IMR-90 (cell line): ENCODE measurements around the gene SHOX. TPM values are rescaled to one million over a fixed set of nuclear protein-coding genes. Genes with fewer than 3 reads are reported as not detected.

ENCODE experiments used
- ATAC-seq: fragments of 200-7000 bp; cut with Tn5 transposase; 2 replicates; pipeline ENCODE4 v1.9.1; 2020; ENCODE audit warnings: low read depth, mild to moderate bottlenecking, moderate library complexity
- BruUV-seq: library from RNA; stranded (reverse); fragments of 400-500 nt; replicated peaks from 2 replicates; lab custom pipeline; 2021; lab: Mats Ljungman, UMichigan
- CTCF ChIA-PET: fragments of 300-600 bp; formaldehyde crosslinking; extraction: SDS; loops from one replicate; lab custom pipeline; 2021; ENCODE audit warnings: antibody characterized with exemption; lab: Yijun Ruan, JAX
- POLR2A ChIA-PET: fragments of 300-600 bp; sonication (Branson Sonifier 250); formaldehyde crosslinking; loops from one replicate; lab custom pipeline; 2022; ENCODE audit warnings: antibody characterized with exemption; ENCODE audit not compliant: unreplicated experiment; lab: Charles Lee
- DNase-seq: peaks from one replicate; pipeline ENCODE4 v3.0.0; 2013
- H2AFZ ChIP-seq: replicated peaks from 2 replicates; pipeline ENCODE3; 2013; ENCODE audit warnings: low read length, mild to moderate bottlenecking; ENCODE audit not compliant: poor library complexity
- H2AK5ac ChIP-seq: 2 replicates; pipeline ENCODE4 v1.6.1; 2013; ENCODE audit warnings: low read depth, low read length, inconsistent platforms
- H2AK9ac ChIP-seq: replicated peaks from 2 replicates; pipeline ENCODE3; 2013; ENCODE audit warnings: mild to moderate bottlenecking, low read depth, low read length, moderate library complexity; ENCODE audit not compliant: poor library complexity
- H2BK120ac ChIP-seq: 2 replicates; pipeline ENCODE4 v1.6.1; 2013; ENCODE audit warnings: low read depth, low read length, inconsistent platforms
- H2BK15ac ChIP-seq: 3 replicates; pipeline ENCODE4 v1.6.1; 2013; ENCODE audit warnings: low read depth, low read length, inconsistent platforms
- H2BK20ac ChIP-seq: 2 replicates; pipeline ENCODE4 v1.6.1; 2013; ENCODE audit warnings: low read depth, mild to moderate bottlenecking, inconsistent platforms, low read length, moderate library complexity
- H2BK5ac ChIP-seq: 2 replicates; pipeline ENCODE4 v1.6.1; 2013; ENCODE audit warnings: mild to moderate bottlenecking, low read depth, low read length, inconsistent platforms; ENCODE audit not compliant: poor library complexity, severe bottlenecking
- H3K14ac ChIP-seq: replicated peaks from 2 replicates; pipeline ENCODE4 v1.6.1; 2013; ENCODE audit warnings: low read depth, low read length, inconsistent platforms
- H3K18ac ChIP-seq: 2 replicates; pipeline ENCODE4 v1.6.1; 2013; ENCODE audit warnings: low read depth, low read length, control low read depth
- H3K23ac ChIP-seq: 2 replicates; pipeline ENCODE4 v1.6.1; 2013; ENCODE audit warnings: low read depth, low read length, inconsistent platforms
- H3K27ac ChIP-seq: 2 replicates; pipeline ENCODE4 v1.5.1; 2013; ENCODE audit warnings: mild to moderate bottlenecking, control low read depth, low read length; ENCODE audit not compliant: insufficient read depth
- H3K27me3 ChIP-seq: 2 replicates; pipeline ENCODE4 v1.6.1; 2013; ENCODE audit warnings: low read length; ENCODE audit not compliant: control insufficient read depth, insufficient read depth
- H3K36me3 ChIP-seq: 2 replicates; pipeline ENCODE4 v1.6.1; 2013; ENCODE audit warnings: low read length, mixed read lengths; ENCODE audit not compliant: control insufficient read depth, insufficient read depth
- H3K4ac ChIP-seq: 2 replicates; pipeline ENCODE4 v1.6.1; 2013; ENCODE audit warnings: low read depth, low read length, inconsistent platforms
- H3K4me1 ChIP-seq: 2 replicates; pipeline ENCODE4 v1.6.1; 2013; ENCODE audit warnings: low read length, mixed read lengths; ENCODE audit not compliant: control insufficient read depth, insufficient read depth
- H3K4me2 ChIP-seq: 2 replicates; pipeline ENCODE4 v1.6.1; 2013; ENCODE audit warnings: low read depth, mild to moderate bottlenecking, control low read depth, low read length, moderate library complexity
- H3K4me3 ChIP-seq: 2 replicates; pipeline ENCODE4 v1.5.1; 2013; ENCODE audit warnings: low read depth, mild to moderate bottlenecking, control low read depth, low read length, moderate library complexity; ENCODE audit not compliant: insufficient read depth
- H3K56ac ChIP-seq: 2 replicates; pipeline ENCODE4 v1.6.1; 2013; ENCODE audit warnings: low read length, inconsistent platforms; ENCODE audit not compliant: insufficient read depth; ENCODE audit errors: extremely low read depth
- H3K79me1 ChIP-seq, 2 experiments: 2 replicates each; pipeline ENCODE4 v1.6.1; 2013; ENCODE audit warnings: low read length in 2 of 2, inconsistent platforms in 1 of 2, low read depth in 1 of 2
- H3K9ac ChIP-seq: 2 replicates; pipeline ENCODE4 v1.6.1; 2013; ENCODE audit warnings: low read depth, low read length, control low read depth
- H3K9me1 ChIP-seq: 2 replicates; pipeline ENCODE4 v1.6.1; 2013; ENCODE audit warnings: low read length, inconsistent platforms; ENCODE audit not compliant: insufficient read depth
- H3K9me3 ChIP-seq: 2 replicates; pipeline ENCODE4 v1.6.1; 2013; ENCODE audit warnings: low read length; ENCODE audit not compliant: control insufficient read depth, insufficient read depth
- H4K20me1 ChIP-seq: 2 replicates; pipeline ENCODE4 v1.6.1; 2013; ENCODE audit warnings: low read length, inconsistent platforms; ENCODE audit not compliant: insufficient read depth
- H4K5ac ChIP-seq: 2 replicates; pipeline ENCODE4 v1.6.1; 2013; ENCODE audit warnings: mild to moderate bottlenecking, low read depth, low read length, control low read depth
- H4K8ac ChIP-seq, 2 experiments: 2 replicates each; pipeline ENCODE4 v1.6.1; 2013; ENCODE audit warnings: low read depth in 2 of 2, low read length in 2 of 2, control low read depth in 1 of 2, inconsistent platforms in 1 of 2
- H4K91ac ChIP-seq: 2 replicates; pipeline ENCODE4 v1.6.1; 2013; ENCODE audit warnings: low read depth, low read length, inconsistent platforms; ENCODE audit not compliant: insufficient read depth
- CHD1 ChIP-seq: IDR thresholded peaks from 2 replicates; pipeline ENCODE4 v1.6.1; 2012; ENCODE audit warnings: low read depth, low read length, improper control_type of control experiment
- MXI1 ChIP-seq: IDR thresholded peaks from 2 replicates; pipeline ENCODE4 v1.6.1; 2012; ENCODE audit warnings: low read depth, mild to moderate bottlenecking, low read length, moderate library complexity, borderline replicate concordance
- POLR2A ChIP-seq: IDR thresholded peaks from 2 replicates; pipeline ENCODE4 v1.6.1; 2012; ENCODE audit warnings: mild to moderate bottlenecking, low read depth, low read length
- WGBS, 2 experiments: methylation state at CpG; one replicate each; pipeline versions ENCODE4 v1.1.5 to v1.1.7; 2013; ENCODE audit warnings: missing lambda C conversion rate in 2 of 2; ENCODE audit not compliant: insufficient read length in 1 of 2; ENCODE audit errors: extremely low coverage in 2 of 2; 5-methylcytosine and 5-hydroxymethylcytosine counted together
- dilution Hi-C: fragments of 300-500 bp; cut with HindIII; formaldehyde crosslinking; loops from one replicate; pipeline ENCODE4 v1.14.3; 2018; ENCODE audit warnings: low sequenced_read_pairs; ENCODE audit not compliant: unreplicated experiment
- in situ Hi-C: fragments of 300-500 bp; cut with MboI; formaldehyde crosslinking; loops from 3 replicates; pipeline ENCODE4 v1.14.3; 2019; ENCODE audit warnings: low sequenced_read_pairs, inconsistent platforms, mixed read lengths
- intact Hi-C: fragments of 100-400 bp; cut with micrococcal nuclease; formaldehyde crosslinking; loops from 2 replicates; pipeline ENCODE4 v1.10.0; 2022
- polyA plus RNA-seq, 3 experiments: library from polyadenylated mRNA; depleted of rRNA; stranded (reverse); fragments of >200 nt; gene quantifications; 2 replicates each; pipeline ENCODE4 v1.2.3, GENCODE V29; 2012; ENCODE audit warnings: low replicate concordance in 1 of 3
- total RNA-seq: library from RNA; depleted of rRNA; stranded (reverse); fragments of >200 nt; gene quantifications from 2 replicates; pipeline ENCODE4 v1.2.3, GENCODE V29; 2012
- TF ChIP-seq, protein P1 (sequence below): conservative IDR thresholded peaks from 2 replicates; pipeline ENCODE4 v1.5.1; 2012; ENCODE audit warnings: mild to moderate bottlenecking, low read depth, low read length, improper control_type of control experiment

SHOX gene
- total and polyA plus RNA-seq, 2 of the 4 experiments (the other 2 are of a cell fraction): not detected

DNA sequence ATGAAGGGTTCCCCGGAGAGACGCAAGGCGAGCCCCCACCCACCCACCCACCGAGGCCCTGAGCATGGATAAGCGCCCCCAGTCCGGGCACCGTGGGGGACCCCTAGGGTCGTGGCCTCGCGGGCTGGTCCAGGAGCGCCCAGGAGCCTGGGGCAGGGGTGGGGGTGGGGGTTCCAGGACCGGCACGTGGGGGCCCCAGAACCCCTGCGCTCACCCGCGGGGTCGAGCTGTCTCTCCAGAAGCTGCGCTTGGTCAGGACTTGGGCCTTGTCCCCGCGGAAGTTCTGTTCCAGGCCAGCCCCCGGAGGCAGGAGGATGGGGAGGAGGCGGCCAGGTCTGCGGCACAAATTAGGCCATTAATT is 11.2 kb upstream of the SHOX start:
- ChIA-PET POLR2A (no interaction called here), CTCF (no interaction called here)
- Histone ChIP-seq H3K4ac (no peak overlapping the region), H3K4me2 (no peak overlapping the region), H2BK15ac (no peak overlapping the region), H4K91ac (no peak overlapping the region), H3K56ac (no peak overlapping the region), H3K36me3 (no peaks in the 10 kb centered on the region), H3K9ac (no peak overlapping the region), H4K20me1 (no peaks in the 10 kb centered on the region), H3K23ac (no peak overlapping the region), H4K8ac (no peak overlapping the region), H3K18ac (no peak overlapping the region), H3K27ac (no peak overlapping the region), H2BK20ac (no peak overlapping the region), H2AK9ac (no peak overlapping the region), H3K14ac (no peak overlapping the region), H2BK120ac (no peak overlapping the region), H3K9me1 (no peaks in the 10 kb centered on the region), H3K79me1 (no peaks in the 10 kb centered on the region), H3K4me3 (no peak overlapping the region), H3K27me3 (no peaks in the 10 kb centered on the region), H4K5ac (no peak overlapping the region), H3K9me3 (peaks cover 2% of the 10 kb centered on the region; the same call in 1 of the 2 replicates), H2AFZ (no peak overlapping the region), H2AK5ac (no peak overlapping the region), H3K4me1 (no peaks in the 10 kb centered on the region), H2BK5ac (no peak overlapping the region)
- intact Hi-C loops: no loop called here
- TF ChIP-seq CHD1 (no peak), MXI1 (no peak), POLR2A (no peak)
- TF ChIP-seq, protein P1, sequence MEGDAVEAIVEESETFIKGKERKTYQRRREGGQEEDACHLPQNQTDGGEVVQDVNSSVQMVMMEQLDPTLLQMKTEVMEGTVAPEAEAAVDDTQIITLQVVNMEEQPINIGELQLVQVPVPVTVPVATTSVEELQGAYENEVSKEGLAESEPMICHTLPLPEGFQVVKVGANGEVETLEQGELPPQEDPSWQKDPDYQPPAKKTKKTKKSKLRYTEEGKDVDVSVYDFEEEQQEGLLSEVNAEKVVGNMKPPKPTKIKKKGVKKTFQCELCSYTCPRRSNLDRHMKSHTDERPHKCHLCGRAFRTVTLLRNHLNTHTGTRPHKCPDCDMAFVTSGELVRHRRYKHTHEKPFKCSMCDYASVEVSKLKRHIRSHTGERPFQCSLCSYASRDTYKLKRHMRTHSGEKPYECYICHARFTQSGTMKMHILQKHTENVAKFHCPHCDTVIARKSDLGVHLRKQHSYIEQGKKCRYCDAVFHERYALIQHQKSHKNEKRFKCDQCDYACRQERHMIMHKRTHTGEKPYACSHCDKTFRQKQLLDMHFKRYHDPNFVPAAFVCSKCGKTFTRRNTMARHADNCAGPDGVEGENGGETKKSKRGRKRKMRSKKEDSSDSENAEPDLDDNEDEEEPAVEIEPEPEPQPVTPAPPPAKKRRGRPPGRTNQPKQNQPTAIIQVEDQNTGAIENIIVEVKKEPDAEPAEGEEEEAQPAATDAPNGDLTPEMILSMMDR: no peak
- in situ Hi-C loops: no loop called here
- dilution Hi-C loops: no loop called here
- DNase-seq (no peak), ATAC-seq (no peak)
- no TSS peak for BruUV-seq
- no CpG with 5 or more reads among the region's 23 CpGs for WGBS, 2 experiments
